HG03575 (cell line): Measurements from ENCODE around the gene KLHL29.

Source experiments
- ATAC-seq: cut with Tn5 transposase; IDR thresholded peaks from one replicate; pipeline ENCODE4 v1.9.1; 2021; ENCODE audit not compliant: unreplicated experiment, insufficient number of reproducible peaks, low FRiP score; ENCODE audit errors: extremely low read depth

The KLHL29 gene

GRCh38 chr2:23695890-23696751, 311.1 kb downstream of the KLHL29 start:
- ATAC-seq, result no peak

GRCh38 chr2:23696752-23697045, 311.7 kb downstream of the KLHL29 start:
- ATAC-seq, result no peak

- no peak for ATAC-seq
Observed at GRCh38 chr2:23697256-23698075, 312.5 kb downstream of the KLHL29 start.

GRCh38 chr2:23698116-23698693, 313.2 kb downstream of the KLHL29 start:
- no peak for ATAC-seq

- ATAC-seq, result no peak
Observed at GRCh38 chr2:23698721-23699579, 314.0 kb downstream of the KLHL29 start.

- no peak for ATAC-seq
Observed at GRCh38 chr2:23699580-23699925, 314.6 kb downstream of the KLHL29 start.

GRCh38 chr2:23700627-23701026, 315.6 kb downstream of the KLHL29 start:
- no peak for ATAC-seq

- no peak for ATAC-seq
Observed at GRCh38 chr2:23703037-23703582, 318.1 kb downstream of the KLHL29 start.

GRCh38 chr2:23703583-23704385, 318.8 kb downstream of the KLHL29 start:
- no peak for ATAC-seq

GRCh38 chr2:23705771-23706612, 321.0 kb downstream of the KLHL29 start:
- no peak for ATAC-seq

GRCh38 chr2:23706613-23707078, 321.7 kb downstream of the KLHL29 start:
- ATAC-seq, result no peak

- ATAC-seq, result no peak
Observed at GRCh38 chr2:23707096-23707495, 322.1 kb downstream of the KLHL29 start.

GRCh38 chr2:23708771-23709170, 323.8 kb downstream of the KLHL29 start:
- ATAC-seq, result no peak

GRCh38 chr2:23709311-23709710, 324.3 kb downstream of the KLHL29 start:
- no peak for ATAC-seq

GRCh38 chr2:23711979-23712755, 327.2 kb downstream of the KLHL29 start:
- no peak for ATAC-seq

GRCh38 chr2:23712756-23713151, 327.8 kb downstream of the KLHL29 start:
- ATAC-seq, result no peak

- ATAC-seq, result no peak
Observed at GRCh38 chr2:23713351-23713750, 328.4 kb downstream of the KLHL29 start.
